Measurements from ENCODE around the gene GSTCD. TPM values are rescaled to one million over a fixed set of nuclear protein-coding genes. Genes with fewer than 3 reads are reported as not detected.

GSTCD gene
- total and polyA plus RNA-seq, 2 experiments from 2014 or later = 11.3 to 39.1 TPM

DNA sequence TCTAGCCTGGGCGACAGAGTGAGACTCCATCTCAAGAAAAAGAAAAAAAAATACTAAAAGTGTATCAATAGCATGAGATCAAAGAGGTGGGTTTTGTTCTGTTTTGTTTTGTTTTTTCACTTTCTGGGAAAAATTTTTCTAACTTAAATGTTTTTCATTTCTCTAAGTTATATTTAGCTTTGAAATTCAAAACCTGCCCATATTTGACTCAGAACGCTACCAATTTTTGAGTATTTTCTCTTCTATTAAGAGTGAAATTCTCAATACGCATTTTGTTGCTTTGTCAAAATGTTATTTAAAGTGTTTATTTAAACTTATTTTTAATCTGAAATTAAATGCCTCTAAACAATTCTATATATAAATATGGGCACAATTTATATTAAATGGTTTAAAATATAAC lies 39.6 kb downstream of the GSTCD start:
- Mint-ChIP-seq H3K36me3 (ENCODE audit: low read depth) (no peaks in the 10 kb centered on the region; the same call in 2 of the 3 replicates), H3K27ac (no peak overlapping the region), H3K27me3 (ENCODE audit: insufficient read depth, low read depth, poor library complexity) (no peaks in the 10 kb centered on the region), H3K9me3 (no peaks in the 10 kb centered on the region), H3K4me1 (no peaks in the 10 kb centered on the region), H3K4me3 (no peak overlapping the region)
- H3K27ac ChIP-seq (ENCODE audit: low read depth) = no peak overlapping the region
- DNase-seq (ENCODE audit: low spot score) (no peak), ATAC-seq (no peak)
- H3K4me2 ChIP-seq = no peak overlapping the region
- H3K36me3 ChIP-seq (ENCODE audit: insufficient read depth) = no peaks in the 10 kb centered on the region
- no peaks in the 10 kb centered on the region for H3K9me2 ChIP-seq (ENCODE audit: insufficient read depth)
- H3K27me3 ChIP-seq (ENCODE audit: insufficient read depth) = no peaks in the 10 kb centered on the region
- no peak overlapping the region for H2AFZ ChIP-seq
- no peak overlapping the region for H3K4me3 ChIP-seq
- no peaks in the 10 kb centered on the region for H3F3A ChIP-seq (replicated peaks; ENCODE audit: low read depth)
- H4K20me1 ChIP-seq (replicated peaks; ENCODE audit: insufficient read depth) = no peaks in the 10 kb centered on the region
- no peaks in the 10 kb centered on the region for H3K4me1 ChIP-seq (ENCODE audit: insufficient read depth)
- TF ChIP-seq, protein P1, sequence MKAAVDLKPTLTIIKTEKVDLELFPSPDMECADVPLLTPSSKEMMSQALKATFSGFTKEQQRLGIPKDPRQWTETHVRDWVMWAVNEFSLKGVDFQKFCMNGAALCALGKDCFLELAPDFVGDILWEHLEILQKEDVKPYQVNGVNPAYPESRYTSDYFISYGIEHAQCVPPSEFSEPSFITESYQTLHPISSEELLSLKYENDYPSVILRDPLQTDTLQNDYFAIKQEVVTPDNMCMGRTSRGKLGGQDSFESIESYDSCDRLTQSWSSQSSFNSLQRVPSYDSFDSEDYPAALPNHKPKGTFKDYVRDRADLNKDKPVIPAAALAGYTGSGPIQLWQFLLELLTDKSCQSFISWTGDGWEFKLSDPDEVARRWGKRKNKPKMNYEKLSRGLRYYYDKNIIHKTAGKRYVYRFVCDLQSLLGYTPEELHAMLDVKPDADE (IDR thresholded peaks at IDR 0.05) = no peak
- TF ChIP-seq ZNF331 (CRISPR knock-in tag; IDR thresholded peaks at IDR 0.05; ENCODE audit: low read depth) (no peak), STAT1 (IDR thresholded peaks at IDR 0.05; ENCODE audit: unreplicated experiment) (no peak), NANOG (IDR thresholded peaks at IDR 0.05; ENCODE audit: borderline replicate concordance) (no peak), CREB1 (CRISPR knock-in tag; IDR thresholded peaks at IDR 0.05; ENCODE audit: low read depth) (no peak), EZH2phosphoT487 (IDR thresholded peaks at IDR 0.05; ENCODE audit: unreplicated experiment) (no peak)
- TF ChIP-seq, protein P2, sequence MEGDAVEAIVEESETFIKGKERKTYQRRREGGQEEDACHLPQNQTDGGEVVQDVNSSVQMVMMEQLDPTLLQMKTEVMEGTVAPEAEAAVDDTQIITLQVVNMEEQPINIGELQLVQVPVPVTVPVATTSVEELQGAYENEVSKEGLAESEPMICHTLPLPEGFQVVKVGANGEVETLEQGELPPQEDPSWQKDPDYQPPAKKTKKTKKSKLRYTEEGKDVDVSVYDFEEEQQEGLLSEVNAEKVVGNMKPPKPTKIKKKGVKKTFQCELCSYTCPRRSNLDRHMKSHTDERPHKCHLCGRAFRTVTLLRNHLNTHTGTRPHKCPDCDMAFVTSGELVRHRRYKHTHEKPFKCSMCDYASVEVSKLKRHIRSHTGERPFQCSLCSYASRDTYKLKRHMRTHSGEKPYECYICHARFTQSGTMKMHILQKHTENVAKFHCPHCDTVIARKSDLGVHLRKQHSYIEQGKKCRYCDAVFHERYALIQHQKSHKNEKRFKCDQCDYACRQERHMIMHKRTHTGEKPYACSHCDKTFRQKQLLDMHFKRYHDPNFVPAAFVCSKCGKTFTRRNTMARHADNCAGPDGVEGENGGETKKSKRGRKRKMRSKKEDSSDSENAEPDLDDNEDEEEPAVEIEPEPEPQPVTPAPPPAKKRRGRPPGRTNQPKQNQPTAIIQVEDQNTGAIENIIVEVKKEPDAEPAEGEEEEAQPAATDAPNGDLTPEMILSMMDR (conservative IDR thresholded peaks at IDR 0.05; ENCODE audit: low read depth in 2 of 2) = no peak
- no peaks in the 10 kb centered on the region for H3K79me2 ChIP-seq (replicated peaks; ENCODE audit: insufficient read depth)

DNA sequence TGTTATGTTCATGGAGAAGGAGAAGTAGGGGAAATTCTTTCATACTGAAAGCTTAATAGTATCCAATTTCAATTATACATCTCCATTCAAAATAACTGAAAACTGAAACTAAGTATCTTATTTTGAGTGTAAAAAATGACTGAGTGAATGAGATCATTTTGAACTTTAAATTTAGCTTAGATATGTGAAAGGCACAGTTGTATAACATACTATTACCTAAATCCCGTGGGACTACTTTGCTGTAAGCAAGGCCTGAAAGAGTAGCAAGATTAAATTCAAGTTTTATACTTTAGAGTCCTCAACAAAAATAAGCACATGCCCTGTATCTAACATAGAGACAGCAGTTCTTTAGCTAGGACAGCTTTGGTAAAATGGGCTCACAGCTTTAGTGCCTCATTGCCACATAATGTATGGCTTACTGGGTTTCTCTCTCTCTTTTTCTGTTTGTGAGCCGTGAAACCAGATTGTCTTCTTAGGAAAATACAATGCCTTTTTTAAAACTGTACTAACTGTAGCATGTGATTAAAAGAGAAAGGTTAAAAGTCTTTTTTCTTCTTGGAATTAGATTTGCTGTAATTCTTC lies 43.2 kb downstream of the GSTCD start:
- Mint-ChIP-seq H3K4me3 (no peak overlapping the region), H3K9me3 (no peaks in the 10 kb centered on the region)
- DNase-seq (ENCODE audit: low spot score) = no peak
- TF ChIP-seq POLR2AphosphoS5 (IDR thresholded peaks at IDR 0.05; ENCODE audit: low read depth) = no peak
- TF ChIP-seq STAT1 (IDR thresholded peaks at IDR 0.05; ENCODE audit: unreplicated experiment) = no peak
- no peak for TF ChIP-seq NANOG (IDR thresholded peaks at IDR 0.05; ENCODE audit: borderline replicate concordance)
- TF ChIP-seq CREB1 (CRISPR knock-in tag; IDR thresholded peaks at IDR 0.05; ENCODE audit: low read depth) = no peak
- TF ChIP-seq, protein P1 (IDR thresholded peaks at IDR 0.05) = no peak
- no peak for TF ChIP-seq JUNB (IDR thresholded peaks at IDR 0.05; ENCODE audit: unreplicated experiment)
- no peak for TF ChIP-seq ZNF331 (CRISPR knock-in tag; IDR thresholded peaks at IDR 0.05; ENCODE audit: low read depth)
- TF ChIP-seq EZH2 (IDR thresholded peaks at IDR 0.05; ENCODE audit: low read depth, unreplicated experiment) = no peak
- TF ChIP-seq, protein P3, sequence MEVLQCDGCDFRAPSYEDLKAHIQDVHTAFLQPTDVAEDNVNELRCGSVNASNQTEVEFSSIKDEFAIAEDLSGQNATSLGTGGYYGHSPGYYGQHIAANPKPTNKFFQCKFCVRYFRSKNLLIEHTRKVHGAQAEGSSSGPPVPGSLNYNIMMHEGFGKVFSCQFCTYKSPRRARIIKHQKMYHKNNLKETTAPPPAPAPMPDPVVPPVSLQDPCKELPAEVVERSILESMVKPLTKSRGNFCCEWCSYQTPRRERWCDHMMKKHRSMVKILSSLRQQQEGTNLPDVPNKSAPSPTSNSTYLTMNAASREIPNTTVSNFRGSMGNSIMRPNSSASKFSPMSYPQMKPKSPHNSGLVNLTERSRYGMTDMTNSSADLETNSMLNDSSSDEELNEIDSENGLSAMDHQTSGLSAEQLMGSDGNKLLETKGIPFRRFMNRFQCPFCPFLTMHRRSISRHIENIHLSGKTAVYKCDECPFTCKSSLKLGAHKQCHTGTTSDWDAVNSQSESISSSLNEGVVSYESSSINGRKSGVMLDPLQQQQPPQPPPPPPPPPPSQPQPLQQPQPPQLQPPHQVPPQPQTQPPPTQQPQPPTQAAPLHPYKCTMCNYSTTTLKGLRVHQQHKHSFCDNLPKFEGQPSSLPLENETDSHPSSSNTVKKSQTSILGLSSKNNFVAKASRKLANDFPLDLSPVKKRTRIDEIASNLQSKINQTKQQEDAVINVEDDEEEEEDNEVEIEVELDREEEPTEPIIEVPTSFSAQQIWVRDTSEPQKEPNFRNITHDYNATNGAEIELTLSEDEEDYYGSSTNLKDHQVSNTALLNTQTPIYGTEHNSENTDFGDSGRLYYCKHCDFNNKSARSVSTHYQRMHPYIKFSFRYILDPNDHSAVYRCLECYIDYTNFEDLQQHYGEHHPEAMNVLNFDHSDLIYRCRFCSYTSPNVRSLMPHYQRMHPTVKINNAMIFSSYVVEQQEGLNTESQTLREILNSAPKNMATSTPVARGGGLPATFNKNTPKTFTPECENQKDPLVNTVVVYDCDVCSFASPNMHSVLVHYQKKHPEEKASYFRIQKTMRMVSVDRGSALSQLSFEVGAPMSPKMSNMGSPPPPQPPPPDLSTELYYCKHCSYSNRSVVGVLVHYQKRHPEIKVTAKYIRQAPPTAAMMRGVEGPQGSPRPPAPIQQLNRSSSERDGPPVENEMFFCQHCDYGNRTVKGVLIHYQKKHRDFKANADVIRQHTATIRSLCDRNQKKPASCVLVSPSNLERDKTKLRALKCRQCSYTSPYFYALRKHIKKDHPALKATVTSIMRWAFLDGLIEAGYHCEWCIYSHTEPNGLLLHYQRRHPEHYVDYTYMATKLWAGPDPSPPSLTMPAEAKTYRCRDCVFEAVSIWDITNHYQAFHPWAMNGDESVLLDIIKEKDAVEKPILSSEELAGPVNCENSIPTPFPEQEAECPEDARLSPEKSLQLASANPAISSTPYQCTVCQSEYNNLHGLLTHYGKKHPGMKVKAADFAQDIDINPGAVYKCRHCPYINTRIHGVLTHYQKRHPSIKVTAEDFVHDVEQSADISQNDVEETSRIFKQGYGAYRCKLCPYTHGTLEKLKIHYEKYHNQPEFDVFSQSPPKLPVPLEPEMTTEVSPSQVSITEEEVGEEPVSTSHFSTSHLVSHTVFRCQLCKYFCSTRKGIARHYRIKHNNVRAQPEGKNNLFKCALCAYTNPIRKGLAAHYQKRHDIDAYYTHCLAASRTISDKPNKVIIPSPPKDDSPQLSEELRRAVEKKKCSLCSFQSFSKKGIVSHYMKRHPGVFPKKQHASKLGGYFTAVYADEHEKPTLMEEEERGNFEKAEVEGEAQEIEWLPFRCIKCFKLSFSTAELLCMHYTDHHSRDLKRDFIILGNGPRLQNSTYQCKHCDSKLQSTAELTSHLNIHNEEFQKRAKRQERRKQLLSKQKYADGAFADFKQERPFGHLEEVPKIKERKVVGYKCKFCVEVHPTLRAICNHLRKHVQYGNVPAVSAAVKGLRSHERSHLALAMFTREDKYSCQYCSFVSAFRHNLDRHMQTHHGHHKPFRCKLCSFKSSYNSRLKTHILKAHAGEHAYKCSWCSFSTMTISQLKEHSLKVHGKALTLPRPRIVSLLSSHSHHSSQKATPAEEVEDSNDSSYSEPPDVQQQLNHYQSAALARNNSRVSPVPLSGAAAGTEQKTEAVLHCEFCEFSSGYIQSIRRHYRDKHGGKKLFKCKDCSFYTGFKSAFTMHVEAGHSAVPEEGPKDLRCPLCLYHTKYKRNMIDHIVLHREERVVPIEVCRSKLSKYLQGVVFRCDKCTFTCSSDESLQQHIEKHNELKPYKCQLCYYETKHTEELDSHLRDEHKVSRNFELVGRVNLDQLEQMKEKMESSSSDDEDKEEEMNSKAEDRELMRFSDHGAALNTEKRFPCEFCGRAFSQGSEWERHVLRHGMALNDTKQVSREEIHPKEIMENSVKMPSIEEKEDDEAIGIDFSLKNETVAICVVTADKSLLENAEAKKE (CRISPR knock-in tag; IDR thresholded peaks at IDR 0.05) = no peak

More for the DNA sequence above, 43.2 kb downstream of the GSTCD start:
- Histone ChIP-seq H3K36me3 (ENCODE audit: insufficient read depth) (no peaks in the 10 kb centered on the region), H3K79me2 (replicated peaks; ENCODE audit: insufficient read depth) (no peaks in the 10 kb centered on the region), H3K4me2 (no peak overlapping the region), H3K4me3 (no peak overlapping the region), H3K9me2 (ENCODE audit: insufficient read depth) (no peaks in the 10 kb centered on the region), H2AFZ (no peak overlapping the region), H3K27ac (ENCODE audit: low read depth) (no peak overlapping the region), H4K20me1 (replicated peaks; ENCODE audit: insufficient read depth) (no peaks in the 10 kb centered on the region), H3K4me1 (ENCODE audit: insufficient read depth) (no peaks in the 10 kb centered on the region), H3K27me3 (ENCODE audit: insufficient read depth) (no peaks in the 10 kb centered on the region), H3F3A (replicated peaks; ENCODE audit: low read depth) (no peaks in the 10 kb centered on the region)
- H3K36me3 Mint-ChIP-seq (ENCODE audit: low read depth) = no peaks in the 10 kb centered on the region
- no peak for ATAC-seq
- no peak overlapping the region for H3K27ac Mint-ChIP-seq
- no peaks in the 10 kb centered on the region for H3K27me3 Mint-ChIP-seq (ENCODE audit: insufficient read depth, low read depth, poor library complexity)
- H3K4me1 Mint-ChIP-seq = no peaks in the 10 kb centered on the region

Data from GM23338 (cell line).